NOMO-1 treated with DMSO at 0.1 percent for 48 hours (cell line): ENCODE data around the gene ANG.
"Not testable (repeated sequence)": the region's sequence is repeated elsewhere in the genome, so short reads cannot be mapped to it uniquely, and the experiment has no call there.

Experiments used
- DNase-seq: peaks from one replicate; lab custom pipeline; 2025; ENCODE audit not compliant: unreplicated experiment; lab: John Stamatoyannopoulos, UW

The ANG gene

DNA sequence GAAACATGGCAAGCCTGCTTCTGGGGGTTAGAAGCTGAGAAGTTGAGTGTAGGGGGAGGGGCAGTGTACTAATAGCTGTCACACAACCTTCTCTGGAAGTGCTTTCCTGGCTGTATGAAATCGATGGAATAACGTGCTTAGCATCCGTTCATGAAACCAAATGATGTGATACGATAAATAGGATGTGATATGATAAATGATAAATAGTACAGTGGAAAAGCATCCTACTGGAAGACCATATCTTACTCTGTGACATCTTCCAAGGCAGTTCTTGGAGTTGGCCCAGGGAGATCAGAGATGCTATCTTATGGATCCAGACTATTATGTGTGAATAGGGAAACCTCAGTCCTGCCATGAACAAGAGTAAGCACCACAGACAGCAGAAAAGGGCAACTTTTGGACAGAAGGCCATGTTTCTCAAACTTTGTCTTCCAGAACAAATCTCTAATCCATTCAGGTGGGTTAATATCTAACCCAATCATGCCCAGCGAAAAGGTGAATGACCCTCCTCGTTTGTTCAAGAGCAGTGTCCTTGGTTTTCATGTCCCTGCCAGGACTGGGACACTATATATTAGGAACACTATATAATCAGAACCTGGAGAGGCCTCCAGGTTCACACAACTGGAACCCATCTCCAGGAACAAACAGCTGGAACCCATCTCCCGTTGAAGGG, at the start of gene ANG:
Gene ANG, plus strand, starts transcription at position 598 of the 673 bp plus-strand sequence. CDS start 4,801 bp downstream, outside the sequence.
- DNase-seq = no peak

DNA sequence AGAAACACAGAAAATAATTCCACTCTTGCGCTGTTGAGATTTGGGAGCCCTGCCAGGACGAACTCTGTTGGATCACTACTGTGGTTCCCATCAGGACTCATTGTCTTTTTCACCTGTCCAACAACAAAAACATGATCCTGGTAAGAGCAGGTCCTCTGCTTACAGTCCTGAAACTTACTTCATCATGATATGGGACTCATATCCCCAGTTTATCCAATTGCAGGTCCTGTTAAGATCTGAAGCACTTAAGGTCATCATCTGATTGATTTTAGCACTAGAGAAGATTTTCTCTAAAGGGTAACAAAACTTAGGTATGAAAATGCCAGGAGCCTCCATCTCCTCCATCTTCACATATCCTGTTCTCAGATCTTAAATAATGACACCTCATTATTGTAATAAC, 47.0 kb upstream of the ANG start, which contains the start of gene OR6S1:
Gene OR6S1, minus strand, starts transcription at position 101 of the 400 bp plus-strand sequence. Its CDS starts 0 bp downstream, at position 101.
- no peak for DNase-seq

DNA sequence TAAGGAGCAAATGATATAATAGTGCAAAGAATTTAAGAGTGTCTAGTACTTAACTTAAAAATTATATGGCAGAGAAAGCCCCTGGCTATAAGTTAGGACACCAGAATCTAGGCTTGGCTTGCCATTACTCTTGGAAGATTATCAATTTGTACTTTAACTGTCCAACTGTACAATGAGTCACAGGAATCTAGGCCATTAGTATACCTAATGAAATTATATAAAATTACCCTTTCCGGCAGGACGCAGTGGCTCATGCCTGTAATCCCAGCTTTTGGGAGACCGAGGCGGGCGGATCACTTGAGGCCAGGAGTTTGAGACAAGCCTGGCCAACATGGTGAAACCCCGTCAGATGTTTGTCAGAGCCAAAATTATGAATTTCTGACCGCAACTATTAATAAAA, 46.4 kb upstream of the ANG start:
- no peak for DNase-seq

DNA sequence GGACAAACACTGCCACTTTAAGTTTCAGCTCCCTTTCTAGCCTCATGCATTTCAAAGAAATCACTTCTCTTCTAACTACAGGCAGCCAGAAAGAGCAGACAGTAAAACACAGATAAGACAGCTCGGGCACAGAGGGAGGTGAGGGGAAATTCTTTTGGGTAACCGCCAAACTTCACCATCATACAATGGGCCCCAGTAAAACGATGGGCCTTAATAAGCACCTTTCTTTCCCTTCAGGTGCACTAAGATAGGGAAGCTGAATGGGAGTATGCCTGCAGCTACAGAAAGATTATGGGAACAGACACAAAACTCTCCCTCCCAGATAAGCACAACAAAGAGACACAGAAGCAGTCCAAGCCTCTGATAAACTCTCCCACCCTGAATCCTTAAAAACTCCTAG, 45.8 kb upstream of the ANG start:
- DNase-seq = not testable (repeated sequence)

DNA sequence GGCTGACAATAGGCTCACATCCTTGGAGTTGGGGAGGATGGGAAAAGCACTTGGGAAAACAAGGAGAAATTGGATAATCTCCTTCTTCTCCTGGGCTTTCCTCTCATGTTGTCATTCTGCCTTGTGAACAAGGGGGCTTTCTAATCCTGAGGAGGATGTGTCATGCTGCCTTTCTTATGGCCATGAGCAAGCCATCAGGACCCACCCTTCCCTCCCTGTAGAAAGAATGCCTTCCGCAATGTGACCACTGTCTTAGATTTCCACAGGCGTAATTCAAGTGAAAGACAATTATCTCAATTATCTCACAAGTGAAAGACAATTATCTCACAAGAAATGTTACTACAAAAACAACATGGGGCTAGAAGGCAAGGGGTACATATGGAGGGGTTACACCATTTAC, 44.0 kb upstream of the ANG start:
- no peak for DNase-seq

DNA sequence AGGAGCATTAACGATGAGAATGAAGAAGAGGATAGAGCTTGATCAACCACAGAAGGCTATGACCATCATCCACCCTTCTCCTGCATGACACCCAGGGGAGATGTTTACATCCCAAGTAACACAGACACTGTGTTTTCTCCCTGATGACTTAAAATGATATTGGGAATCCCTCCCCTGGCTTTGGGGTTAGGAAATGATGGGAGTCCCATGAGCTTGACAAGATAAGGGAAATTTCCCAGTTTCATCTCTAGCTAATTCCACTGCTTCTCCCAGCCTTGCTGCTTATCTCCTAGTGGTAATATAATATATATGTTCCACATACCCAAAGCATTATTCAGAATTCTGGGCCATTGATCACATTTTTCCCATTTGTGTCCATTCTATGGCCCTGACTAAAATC, 43.1 kb upstream of the ANG start:
- DNase-seq = no peak

DNA sequence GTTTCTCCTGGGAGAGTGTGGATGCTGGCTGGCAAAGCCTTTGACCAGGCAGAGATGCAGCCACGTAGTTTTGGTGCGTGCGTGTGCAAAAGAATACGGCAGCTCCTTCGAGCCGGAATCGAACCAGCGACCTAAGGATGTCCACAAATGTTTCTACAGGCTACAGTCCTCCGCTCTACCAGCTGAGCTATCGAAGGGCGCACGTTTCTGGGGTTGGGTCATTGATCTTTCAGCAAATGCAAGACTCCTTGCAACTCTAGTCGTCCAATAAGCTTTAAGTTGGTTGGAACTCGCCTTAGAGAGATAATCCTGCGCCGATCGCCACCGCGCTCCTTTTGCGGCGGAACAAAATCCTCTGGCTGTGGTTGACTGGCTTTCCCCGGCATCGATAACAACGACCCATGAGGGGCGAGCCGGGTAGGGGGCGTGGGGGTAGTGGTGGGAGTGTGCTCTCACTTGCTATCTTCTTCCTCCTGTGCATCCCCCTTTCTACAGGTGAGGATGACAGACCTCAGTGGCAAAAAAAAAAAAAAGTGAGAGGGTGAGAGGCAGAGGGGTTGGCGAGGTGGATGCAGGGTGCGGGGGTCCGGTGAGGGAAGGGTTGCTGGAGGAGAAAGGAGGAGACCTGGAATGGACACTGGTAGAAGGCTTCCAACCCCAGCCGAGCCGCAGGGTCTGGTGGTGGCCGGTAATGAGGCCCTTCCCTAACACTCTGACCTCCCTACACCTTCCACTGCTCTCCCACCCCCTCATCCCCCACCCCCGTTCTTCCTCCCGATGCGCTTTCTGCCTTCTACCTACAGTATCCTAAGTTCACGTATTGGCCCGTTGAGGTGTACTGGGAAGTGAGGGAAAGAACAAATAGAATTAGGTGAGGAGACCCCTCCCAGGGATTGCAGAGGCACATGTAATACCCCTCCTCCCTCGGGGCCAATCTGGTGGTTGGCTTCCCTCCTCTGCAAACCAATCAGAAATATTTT, 35.3 kb upstream of the ANG start:
- DNase-seq = peak; percentile 9

DNA sequence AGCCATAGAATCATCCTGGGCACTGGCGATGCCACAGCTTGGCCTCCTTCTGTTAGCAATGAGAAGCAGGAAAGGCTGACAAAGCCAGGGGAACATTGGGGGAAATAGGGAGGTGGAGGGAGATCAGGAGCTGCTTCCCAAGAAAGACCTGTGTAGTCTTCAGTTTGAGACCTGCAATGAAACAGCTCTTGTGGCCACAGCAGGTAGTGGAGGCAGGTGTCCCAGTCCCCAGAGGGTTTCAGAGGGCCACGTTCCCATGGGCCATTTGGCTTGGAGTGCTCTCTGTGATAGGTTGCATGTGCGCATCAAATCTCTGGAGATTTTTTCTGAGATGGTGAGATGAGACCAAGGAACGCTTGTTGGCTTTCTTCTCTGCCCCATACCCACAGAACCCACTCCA, 32.7 kb upstream of the ANG start:
- no peak for DNase-seq

DNA sequence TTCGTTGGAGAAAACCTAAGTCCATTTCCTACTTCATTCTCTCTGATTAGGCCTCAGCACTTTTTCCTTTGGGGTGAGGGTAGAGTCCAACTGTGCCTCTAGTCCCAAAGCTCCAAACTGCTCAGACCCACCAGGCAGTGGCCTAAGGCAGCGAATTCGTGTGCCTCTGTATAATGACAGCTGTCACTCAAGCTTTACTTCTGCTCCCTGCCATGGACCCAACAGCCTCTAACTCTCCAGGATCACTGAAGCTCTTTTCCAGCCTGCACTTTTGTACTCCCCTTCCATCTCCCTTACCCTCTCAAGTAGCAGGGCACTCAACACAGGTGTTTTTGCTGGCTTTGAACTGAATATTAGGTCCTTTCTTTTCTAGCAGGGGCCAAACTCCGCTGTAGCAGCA, 32.3 kb upstream of the ANG start:
- DNase-seq = no peak

DNA sequence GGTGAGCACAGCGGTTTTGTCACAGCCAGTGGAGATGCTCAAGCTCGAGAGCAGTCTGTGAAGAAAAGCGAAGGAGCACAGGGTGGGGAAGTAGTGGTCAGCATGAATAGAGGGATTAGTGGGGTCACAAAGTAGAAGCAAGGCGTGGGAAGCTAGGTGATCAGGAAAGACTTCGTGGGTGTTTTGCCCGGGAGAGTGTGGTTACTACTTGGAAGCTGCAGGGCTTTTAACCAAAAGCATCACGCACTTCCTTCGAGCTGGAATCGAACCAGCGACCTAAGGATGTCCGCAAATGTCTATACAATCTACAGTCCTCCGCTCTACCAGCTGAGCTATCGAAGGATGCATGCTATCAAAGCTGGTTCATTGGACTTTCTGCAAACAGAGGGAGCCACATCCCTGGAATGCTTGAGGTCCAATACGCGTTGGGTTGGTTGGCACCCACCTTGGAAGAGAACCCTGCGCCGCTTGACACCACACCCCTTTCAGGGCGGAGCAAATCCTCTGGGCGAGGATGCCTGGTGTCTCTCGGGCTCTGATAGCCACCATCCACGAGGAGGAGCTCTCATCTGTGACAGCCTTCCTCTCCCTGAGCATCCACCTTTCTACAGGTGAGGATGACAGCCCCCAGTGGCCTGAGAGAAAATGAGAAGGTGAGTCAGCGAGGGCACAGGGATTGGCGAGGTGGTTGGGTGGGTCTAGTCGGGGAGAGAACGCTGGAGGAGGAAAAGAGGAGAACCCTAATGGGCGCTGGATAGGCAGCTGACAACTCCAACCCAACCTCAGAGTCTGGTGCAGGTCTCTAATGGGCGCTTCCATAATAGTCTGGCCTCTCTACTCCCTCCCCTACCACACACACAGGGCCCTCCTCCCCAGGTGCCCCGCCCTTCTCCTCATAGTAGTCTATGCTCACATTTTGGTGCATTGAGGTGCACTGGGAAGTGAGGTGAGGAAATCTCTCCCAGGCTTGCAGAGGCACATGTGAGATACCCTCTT, 31.1 kb upstream of the ANG start:
- DNase-seq = no peak

DNA sequence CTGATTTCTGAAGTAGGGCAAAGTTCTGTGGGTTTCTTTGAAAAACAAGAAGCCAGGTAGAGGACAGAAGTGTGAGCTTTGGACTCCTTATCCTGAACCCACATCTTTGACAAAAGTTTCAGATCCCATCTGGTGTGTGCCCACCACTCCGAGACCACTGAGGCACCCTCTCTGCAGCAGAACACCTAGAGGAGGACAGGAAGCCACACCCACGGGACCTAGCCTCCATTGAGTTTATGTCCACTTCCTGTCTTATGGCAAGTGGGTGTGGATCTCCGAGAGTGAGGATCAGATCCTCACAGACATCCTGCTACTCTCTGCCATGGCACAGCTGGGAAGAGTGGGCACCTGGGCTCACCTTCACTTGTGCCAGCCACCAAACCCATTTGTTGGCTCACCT, 30.3 kb upstream of the ANG start:
- no peak for DNase-seq

DNA sequence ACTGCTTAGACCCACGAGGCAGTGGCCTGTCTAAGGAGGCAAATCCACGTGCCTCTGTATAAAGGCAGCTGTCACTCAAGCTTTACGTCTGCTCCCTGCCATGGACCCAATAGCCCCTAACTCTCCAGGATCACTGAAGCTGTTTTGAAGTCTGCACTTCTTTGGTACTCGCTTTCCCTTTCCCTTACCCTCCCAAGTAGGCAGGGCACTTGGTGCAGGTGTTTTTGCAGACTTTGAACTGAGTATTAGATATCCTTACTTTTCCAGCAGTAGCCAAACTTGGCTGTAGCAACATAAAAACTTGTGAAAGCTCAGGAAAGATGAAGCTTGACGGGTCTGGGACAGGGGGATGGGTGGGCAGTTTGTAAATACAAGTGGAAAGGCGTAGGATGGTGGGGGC, 29.2 kb upstream of the ANG start:
- DNase-seq = no peak

DNA sequence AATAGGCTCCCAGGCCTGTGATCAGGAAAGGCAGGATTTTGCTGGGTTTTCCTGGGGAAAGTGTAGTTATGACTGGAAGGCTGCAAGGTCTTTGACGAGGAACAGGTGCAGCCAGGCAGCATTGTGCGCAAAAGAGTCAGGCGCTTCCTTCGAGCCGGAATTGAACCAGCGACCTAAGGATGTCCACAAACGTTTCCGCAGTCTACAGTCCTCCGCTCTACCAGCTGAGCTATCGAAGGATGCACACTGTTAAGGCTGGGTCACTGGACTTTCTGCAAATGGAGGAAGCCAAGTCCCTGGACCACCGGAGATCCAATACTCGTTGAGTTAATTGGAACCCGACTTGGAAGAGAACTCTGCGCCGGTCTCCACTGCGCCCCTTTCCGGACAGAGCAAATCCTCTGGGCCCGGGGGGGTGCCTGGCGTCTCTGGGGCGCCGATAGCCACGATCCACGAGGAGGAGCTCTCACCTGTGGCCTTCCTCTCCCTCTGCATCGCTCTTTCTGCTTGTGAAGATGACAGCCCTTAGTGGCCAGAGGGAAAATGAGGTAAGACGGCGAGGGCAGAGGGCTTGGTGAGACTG, 28.7 kb upstream of the ANG start:
- no peak for DNase-seq

DNA sequence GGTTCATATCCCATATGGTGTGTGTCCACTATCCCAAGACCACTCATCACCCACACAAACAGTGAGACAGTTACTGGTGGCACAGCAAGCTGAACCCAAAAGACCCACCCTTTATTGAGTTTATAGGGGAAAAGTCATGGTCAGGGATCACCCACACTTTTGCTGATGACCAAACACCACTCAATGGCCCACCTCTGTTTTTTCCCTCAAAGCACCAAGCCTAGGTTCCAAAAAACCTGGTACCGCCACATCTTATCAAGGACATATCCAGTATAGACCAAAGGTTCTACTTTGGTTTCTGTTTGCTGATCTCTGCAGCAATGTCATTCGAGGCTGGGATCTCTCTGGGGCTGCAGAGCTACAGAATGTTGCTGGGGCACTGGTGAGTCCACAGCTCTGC, 27.4 kb upstream of the ANG start:
- no peak for DNase-seq

DNA sequence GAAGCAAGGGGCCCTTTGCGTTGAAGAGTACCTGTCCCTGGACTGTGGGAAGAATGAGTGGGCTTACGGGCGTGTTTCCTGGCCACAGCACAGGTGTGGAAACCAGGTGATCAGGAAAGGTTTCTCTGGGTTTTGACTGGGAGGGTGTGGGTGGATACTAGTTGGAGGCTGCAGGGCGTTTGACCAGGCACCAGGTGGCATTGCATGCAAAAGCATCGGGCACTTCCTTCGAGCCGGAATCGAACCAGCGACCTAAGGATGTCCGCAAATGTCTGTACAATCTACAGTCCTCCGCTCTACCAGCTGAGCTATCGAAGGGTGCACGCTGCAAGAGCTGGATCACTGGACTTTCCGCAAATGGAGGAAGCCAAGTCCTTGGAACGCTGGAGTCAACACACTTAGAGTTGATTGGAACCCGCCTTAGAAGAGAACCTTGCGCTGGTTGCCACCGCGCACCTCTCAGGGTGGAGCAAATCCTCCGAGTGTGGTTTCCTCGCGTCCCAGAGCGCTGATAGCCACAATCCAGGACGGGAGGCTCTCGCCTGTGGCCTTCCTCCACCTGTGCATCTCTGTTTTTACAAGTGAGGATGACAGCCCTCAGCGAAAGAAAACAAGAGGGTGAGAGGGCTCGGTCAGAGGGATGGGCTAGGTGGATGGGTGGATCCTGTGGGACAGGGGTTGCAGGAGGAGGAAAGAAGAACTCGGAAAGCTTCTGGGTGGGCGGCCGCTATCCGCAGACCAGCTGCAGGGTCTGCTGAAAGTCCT, 25.4 kb upstream of the ANG start:
- DNase-seq = peak; percentile 78

DNA sequence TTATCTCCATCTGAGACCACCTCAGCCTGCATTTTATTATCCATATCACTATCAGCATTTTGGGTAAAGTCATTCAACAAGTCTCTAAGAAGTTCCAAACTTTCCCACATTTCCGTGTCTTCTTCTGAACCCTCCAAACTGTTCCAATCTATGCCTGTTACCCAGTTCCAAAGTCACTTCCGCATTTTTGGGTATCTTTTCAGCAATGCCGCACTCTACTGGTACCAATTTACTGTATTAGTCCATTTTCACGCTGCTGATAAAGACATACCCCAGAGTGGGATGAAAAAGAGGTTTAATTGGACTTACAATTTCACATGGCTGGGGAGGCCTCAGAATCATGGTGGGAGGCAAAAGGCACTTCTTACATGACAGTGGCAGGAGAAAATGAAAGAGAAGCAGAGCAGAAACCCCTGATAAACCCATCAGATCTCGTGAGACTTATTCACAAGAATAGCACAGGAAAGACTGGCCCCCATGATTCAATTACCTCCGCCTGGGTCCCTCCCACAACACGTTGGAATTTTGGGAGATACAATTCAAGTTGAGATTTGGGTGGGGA, 22.1 kb upstream of the ANG start:
- DNase-seq = not testable (repeated sequence)

DNA sequence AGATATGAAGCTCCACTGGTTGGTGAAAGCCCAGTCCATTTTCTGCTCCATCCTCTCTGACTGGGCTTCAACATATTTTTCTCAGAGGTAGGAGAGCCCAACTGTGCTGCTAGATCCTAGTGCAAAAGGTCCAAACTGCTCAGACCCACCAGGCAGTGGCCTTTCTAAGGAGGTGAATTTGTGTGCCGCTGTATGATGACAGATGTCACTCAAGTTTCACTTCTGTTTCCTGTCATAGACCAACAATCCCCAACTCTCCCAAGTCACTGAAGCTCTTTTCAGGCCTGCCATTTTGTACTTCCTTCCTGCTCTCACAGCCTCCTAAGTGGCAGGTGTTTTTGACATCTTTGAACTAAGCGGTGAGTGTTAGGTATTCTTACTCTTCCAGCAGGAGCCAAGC, 20.6 kb upstream of the ANG start:
- DNase-seq = peak; percentile 3

DNA sequence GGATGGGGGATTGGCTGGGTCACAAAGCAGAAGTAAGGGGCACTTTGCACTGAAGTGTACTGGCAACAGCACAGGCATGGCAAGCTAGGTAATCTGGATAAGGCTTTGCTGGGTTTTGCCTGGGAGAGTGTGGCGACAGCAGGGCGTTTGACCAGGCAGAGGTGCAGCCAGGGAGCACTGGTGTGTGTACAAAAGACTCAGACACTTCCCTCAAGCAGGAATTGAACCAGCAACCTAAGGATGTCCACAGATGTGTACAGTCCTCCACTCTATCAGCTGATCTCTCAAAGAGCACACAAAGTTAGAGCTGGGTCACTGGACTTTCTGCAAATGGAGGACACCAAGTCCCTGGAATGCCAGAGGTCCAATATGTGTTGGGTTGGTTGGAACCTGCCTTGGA, 19.6 kb upstream of the ANG start:
- no peak for DNase-seq

DNA sequence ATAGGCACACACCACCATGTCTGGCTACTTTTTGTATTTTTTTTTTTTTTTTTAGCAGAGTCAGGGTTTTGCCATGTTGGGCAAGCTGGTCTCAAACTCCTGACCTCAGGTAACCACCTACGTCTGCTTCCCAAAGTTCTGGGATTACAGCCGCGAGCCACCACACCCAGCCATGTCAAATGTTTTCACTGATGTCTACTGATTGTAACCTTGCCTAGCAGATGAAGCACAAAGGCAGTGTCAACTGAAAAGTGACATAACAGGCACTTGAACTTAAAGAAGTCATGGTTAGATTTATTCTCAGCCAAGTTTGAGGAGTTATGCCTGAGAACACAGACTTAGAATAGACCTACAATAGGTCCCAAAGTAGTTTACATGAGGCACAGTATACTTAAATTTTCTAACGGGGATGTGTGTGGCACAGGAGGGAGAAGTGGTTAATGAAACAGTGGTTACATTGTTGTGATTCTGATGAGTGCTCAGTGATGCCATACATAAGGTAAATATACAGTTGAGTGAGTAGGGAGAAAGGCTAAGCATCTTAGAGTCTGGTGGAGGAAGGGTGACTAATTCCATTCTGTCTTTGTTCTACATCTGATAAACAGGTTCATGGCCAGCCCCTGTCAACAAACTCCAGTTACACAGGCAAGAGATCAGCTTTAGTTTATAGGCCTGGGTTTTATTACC, 16.8 kb upstream of the ANG start:
- DNase-seq = no peak
